HG03442 (cell line): ENCODE data around the gene CD36.
"Not testable (repeated sequence)": the region's sequence is repeated elsewhere in the genome, so short reads cannot be mapped to it uniquely, and the experiment has no call there.

Experiments
- ATAC-seq: cut with Tn5 transposase; IDR thresholded peaks from one replicate; pipeline ENCODE4 v1.9.1; 2021; ENCODE audit warnings: mild to moderate bottlenecking, moderate library complexity; ENCODE audit not compliant: unreplicated experiment

The CD36 gene

DNA sequence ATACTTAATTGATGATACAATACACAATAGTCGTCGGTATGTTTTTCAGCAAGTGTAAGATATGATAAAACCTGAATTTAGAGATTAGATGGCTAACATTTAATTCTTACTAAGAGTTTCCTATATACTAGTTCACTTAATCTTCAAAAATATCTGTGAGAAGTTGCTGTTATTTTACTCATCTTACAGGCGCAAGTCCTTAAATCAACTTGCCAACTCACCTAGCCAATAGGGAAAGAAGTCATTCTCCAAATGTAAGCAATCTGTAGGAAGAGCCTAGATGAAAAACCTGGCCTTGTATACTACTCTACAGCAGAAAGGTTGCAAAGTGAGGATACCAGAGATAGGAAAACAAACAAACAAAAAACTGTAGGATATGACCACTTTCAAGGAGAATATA, 10.6 kb downstream of the CD36 start:
- ATAC-seq = no peak

DNA sequence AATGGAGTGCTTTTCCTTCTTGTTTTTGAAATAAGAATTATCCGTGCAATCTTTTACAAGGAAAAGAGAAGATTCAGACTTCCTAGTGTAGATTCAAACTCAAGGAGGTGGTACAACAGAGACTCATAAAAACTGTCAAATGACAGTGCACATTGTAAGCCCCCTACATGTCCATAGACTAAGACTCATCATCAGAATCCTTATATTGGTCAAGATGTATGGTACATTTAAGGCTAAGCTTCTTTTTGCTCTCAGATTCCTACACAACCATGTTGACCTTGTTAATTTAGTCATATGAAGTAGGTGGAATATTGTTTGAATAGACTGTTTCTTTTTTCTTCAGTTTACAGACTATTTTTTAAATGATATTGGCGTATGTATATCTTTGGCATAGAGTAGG, 11.6 kb downstream of the CD36 start:
- ATAC-seq = no peak

GRCh38 chr7:80651471-80651870, 13.0 kb downstream of the CD36 start:
- no peak for ATAC-seq

GRCh38 chr7:80653244-80653643, 14.8 kb downstream of the CD36 start:
- ATAC-seq = no peak

DNA sequence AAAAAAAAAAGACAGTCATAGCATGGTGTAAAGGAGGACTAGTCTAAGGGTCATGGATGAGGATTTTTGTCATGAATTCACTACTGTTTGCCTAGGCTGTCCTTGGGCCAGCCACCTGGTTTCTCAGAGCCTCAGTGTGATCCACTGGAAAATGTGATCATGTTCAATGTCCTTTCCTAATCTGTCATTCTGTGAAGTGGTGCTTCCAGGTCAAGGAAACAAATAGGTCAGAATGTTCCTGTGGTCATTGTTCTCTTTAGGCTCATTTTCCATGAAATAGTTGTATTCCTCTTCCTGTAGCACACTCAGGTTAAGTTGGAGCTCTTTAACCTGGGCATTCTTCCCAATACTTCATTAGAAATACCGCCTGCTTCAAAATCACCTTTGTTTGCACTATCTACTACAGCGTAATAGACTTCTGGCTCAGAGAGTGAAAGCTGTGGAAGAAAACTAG, 16.5 kb downstream of the CD36 start:
- ATAC-seq = no peak

GRCh38 chr7:80656029-80656428, 17.6 kb downstream of the CD36 start:
- no peak for ATAC-seq

- ATAC-seq = peak; percentile 88
Measured at GRCh38 chr7:80659120-80660055, 20.9 kb downstream of the CD36 start.

DNA sequence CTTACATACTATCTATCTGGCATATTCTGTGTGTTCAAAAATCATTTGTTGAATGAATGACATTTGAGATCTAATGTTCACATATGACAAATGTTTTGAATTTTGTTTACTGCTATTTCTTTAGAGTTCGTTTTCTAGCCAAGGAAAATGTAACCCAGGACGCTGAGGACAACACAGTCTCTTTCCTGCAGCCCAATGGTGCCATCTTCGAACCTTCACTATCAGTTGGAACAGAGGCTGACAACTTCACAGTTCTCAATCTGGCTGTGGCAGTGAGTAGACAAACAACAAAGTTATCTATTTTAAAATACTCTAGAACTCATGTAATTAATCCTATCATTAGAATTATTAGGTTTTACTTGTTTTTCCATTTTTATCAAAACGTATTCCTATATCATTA, 22.5 kb downstream of the CD36 start:
- ATAC-seq = no peak

GRCh38 chr7:80661729-80662128, 23.3 kb downstream of the CD36 start:
- ATAC-seq = no peak

- ATAC-seq = no peak
Measured at GRCh38 chr7:80662252-80662651, 23.8 kb downstream of the CD36 start.

DNA sequence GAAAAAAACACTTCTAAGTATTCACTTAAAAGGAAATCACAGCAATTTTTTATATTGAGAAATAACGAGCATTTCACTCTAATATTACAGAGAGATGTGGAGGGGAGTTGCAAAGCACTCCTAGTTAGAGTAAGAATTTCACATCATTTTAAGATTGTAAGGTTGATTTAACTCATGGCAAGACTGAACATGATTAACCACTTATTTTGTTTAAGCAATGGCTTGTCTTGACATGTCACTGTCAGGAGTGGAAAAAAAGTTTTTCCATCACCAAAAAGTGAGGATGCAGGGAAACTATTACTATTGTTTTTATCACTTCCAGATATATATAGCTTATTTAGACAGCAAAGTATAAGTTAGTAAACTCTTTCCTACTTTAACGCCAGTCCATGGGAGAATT, 27.1 kb downstream of the CD36 start:
- ATAC-seq = no peak

DNA sequence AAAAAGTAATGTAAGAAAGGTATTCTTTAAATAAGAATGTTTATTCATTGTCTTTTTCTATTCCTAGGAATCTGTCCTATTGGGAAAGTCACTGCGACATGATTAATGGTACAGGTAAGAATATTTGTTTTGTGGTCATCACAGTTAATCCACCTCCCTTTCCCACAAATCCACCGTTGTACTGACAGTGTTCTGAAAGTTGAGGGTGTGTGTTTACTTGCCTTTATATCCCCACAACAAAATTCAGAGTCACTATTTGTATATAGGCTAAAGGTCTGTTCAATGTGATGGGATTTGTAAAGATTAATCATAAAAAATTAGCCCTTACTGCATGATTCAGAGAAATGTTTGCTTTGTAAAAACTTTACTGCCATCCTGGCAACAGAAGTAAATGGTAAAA, 27.9 kb downstream of the CD36 start:
- ATAC-seq = no peak

- not testable (repeated sequence) for ATAC-seq
Measured at GRCh38 chr7:80669367-80669766, 30.9 kb downstream of the CD36 start.

GRCh38 chr7:80671744-80672143, 33.3 kb downstream of the CD36 start:
- ATAC-seq = no peak

DNA sequence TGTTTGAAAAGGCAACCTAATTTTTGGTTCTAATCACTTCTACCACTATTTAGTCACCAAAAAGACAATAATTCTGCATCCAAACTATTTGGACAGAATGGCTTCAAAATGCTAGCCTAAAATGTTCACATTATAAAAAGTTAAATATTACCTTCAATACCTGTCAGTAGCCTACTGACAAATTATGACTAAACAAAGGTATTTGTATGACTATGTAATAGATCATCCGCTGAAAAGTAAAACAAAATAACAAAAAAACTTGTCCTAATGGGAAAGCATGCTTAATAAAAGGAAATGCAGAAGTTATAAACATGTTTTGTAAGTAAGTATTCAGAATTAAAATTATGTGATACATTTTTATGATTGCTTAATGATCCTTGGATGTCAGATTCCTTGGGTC, 36.6 kb downstream of the CD36 start:
- no peak for ATAC-seq

DNA sequence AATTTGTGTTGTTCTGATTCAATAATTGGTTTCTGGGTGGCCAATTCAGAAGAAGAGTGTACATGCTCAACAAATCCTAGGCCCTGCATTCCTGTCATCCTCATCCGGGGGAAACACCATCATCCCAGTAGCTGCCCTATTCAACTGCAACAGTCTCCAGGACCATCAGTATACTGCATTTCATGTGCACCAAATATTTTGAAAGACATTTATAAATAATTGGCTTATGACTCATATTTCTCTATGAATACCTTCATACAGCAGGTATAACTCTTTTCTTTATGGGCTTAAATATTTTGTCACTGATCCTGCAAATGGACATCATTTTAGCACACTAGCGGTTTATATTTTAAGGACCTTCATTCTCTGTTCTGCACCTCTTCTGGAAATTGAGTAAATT, 38.0 kb downstream of the CD36 start:
- no peak for ATAC-seq

GRCh38 chr7:80677629-80678028, 39.2 kb downstream of the CD36 start:
- no peak for ATAC-seq

DNA sequence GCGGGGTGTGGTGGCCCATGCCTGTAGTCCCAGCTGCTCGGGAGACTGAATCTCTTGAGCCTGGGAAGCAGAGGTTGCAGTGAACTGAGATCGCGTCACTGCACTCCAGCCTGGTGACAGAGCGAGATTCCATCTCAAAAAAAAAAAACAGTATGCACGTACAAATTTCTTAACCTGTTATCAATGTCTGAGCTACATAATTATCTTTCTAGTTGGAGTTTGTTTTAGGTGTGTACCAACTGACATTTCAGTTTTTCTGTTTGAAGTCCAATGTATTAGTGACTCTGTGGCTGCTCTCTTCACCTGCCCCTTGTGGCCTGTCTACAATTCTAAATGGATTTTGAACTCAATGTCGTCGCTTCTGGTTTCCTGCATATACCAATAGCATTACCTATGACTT, 40.3 kb downstream of the CD36 start:
- ATAC-seq = no peak

GRCh38 chr7:80679921-80680907, 41.8 kb downstream of the CD36 start:
- no peak for ATAC-seq

GRCh38 chr7:80681272-80681885, 42.9 kb downstream of the CD36 start:
- ATAC-seq = peak; percentile 84

DNA sequence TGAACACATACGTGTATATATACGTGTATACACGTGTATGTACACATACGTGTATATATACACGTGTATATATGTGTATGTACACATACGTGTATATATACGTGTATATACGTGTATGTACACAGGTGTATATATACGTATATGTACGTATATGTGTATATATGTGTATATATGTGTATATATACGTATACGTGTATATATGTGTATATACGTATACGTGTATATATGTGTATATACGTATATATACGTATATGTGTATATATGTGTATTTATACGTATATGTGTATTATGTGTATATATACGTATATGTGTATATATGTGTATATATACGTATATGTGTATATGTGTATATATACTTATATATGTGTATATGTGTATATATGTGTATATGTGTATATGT, 44.3 kb downstream of the CD36 start:
- no peak for ATAC-seq
